ENCODE measurements around the gene MIF4GD. TPM values are rescaled to one million over a fixed set of nuclear protein-coding genes. Genes with fewer than 3 reads are reported as not detected.

The MIF4GD gene
- total and polyA plus RNA-seq, 2 donors: 9.0 to 42.9 TPM

DNA sequence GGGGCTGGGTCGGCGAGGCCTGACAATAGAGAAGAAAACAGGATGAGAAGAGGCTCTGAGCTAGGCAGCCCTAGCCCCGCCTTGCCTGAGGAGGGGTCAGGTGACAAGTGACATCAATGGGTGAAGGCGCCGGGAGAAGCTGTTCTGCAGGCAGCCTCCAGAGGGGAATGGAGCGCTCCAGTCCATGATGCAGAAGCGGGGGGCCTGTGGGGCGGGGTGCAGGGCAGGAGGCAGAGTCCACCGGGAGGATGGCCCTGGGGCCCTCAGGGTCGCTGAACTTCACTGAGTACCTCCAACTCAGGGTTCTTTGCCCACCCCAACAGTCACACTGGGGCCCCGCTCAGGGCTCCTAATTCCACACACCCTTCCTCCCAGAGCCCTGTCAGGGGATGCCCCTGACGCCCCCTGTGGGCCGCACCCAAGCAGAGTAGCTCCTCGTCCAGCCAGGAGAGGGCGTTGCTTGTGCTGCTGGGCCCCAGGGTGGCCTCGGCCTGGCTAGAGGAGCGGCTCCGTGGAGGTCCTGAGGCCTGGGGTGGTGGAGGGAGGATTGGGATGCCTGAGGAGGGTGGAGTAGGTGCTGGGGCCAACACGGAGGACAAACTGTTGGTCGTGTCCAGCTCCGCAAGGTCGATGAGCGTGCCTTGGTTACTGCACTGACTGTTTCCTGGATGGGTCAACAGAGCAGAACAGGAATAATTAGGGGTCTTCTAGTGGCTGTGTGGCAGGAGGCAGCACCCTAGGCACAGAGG lies 30.5 kb downstream of the MIF4GD start:
- Histone ChIP-seq H3K4me1 (ENCODE audit: insufficient read depth) (no peaks in the 10 kb centered on the region), H3K36me3 (ENCODE audit: insufficient read depth) (peaks cover 8% of the 10 kb centered on the region), H3K4me3 (ENCODE audit: low read depth, low read length) (no peak overlapping the region), H3K27ac (ENCODE audit: low read depth) (no peak overlapping the region)
- no peak for DNase-seq (ENCODE audit: extremely low spot score)
- 59% methylated on average over 23 of the region's 23 CpGs for WGBS

DNA sequence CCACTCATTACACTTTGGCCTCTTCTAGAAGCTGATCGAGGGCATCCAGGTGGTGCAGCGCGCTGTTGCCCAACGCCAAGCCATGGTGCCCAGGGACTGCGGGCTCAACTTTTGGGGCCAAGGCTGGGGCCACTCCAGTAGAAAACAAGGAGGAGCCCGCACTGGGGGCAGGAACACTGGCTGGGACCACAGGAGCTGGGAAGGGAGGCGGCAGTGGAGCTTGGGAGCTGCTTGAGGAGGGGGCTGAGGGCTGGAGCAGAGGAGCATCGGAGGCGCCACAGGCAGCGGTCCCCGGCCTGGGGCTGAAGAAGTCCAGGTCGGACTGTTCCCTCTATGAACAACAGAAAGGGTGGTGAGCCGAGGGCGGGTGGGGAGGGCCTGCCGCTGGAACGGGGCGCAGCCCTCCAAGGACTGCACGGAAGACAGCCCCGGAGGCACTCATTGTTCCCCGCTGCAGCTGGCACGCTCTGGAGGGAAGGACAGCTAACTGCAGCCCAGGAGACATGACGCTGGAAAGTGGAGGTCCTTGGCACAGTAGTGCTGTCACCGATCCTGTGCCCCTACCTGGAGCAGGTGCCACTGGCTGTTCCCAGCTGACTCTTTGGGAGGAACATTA lies 31.1 kb downstream of the MIF4GD start:
- Histone ChIP-seq H3K36me3 (ENCODE audit: insufficient read depth) (peaks cover 4% of the 10 kb centered on the region), H3K27ac (ENCODE audit: low read depth) (no peak overlapping the region), H3K4me3 (ENCODE audit: low read depth, low read length) (no peak overlapping the region), H3K4me1 (ENCODE audit: insufficient read depth) (no peaks in the 10 kb centered on the region)
- no peak for DNase-seq (ENCODE audit: extremely low spot score)
- WGBS: 87% methylated on average over 23 of the region's 23 CpGs

DNA sequence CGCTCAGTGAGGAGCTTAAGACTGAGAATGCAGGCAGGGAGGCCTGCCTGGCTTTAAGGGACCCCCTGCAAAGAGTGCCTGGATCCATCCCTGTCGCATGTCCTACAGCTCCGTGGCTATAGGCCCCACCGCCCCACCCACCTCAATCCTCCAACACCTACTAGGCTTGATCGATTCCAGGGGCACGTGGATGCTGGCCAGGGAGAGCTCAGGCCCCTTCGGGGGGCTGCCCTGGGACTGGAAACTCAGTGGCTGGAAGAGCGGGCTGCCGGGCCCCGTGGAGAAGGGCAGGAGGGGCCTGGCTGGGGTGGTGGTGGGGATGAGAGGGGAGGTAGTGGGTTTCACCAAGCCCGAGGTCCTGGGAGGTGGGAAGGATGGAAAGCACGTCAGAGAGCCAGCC lies 31.8 kb downstream of the MIF4GD start:
- H3K27ac ChIP-seq (ENCODE audit: low read depth): no peak overlapping the region

DNA sequence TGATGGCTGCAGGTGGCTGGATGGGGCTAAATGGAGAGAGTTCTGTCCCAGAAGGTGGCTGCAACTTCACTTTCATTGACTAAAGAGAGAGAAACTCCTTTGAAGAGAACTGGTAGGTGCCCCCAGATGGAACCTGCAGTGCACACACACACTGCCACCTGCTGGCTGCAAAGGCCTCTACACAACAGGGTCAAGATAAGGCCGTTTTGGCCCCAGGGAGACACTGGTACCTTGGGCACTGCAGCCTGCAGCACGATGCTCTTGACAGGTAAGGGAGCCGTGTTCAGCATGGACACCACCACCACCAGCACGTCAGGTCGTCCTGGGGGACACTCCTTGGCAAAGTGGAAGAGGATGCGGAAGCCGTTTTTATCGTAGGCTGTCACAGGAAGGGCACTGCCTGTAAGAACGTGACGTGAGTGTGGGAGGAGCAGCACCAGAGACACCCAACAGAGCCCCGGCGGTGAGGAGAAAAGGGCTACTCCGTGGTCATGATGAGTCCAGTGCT lies 32.3 kb downstream of the MIF4GD start:
- no peak for DNase-seq (ENCODE audit: extremely low spot score)
- H3K4me3 ChIP-seq (ENCODE audit: low read depth, low read length): no peak overlapping the region
- WGBS: 54% methylated on average over 13 of the region's 13 CpGs
- no peaks in the 10 kb centered on the region for H3K4me1 ChIP-seq (ENCODE audit: insufficient read depth)
- no peak overlapping the region for H3K27ac ChIP-seq (ENCODE audit: low read depth)
- H3K36me3 ChIP-seq (ENCODE audit: insufficient read depth): peaks cover 5% of the 10 kb centered on the region

More for the DNA sequence above, 31.8 kb downstream of the MIF4GD start:
- Histone ChIP-seq H3K4me1 (ENCODE audit: insufficient read depth) (no peaks in the 10 kb centered on the region), H3K4me3 (ENCODE audit: low read depth, low read length) (no peak overlapping the region), H3K36me3 (ENCODE audit: insufficient read depth) (peaks cover 5% of the 10 kb centered on the region)
- WGBS: 80% methylated on average over 12 of the region's 12 CpGs
- no peak for DNase-seq (ENCODE audit: extremely low spot score)

DNA sequence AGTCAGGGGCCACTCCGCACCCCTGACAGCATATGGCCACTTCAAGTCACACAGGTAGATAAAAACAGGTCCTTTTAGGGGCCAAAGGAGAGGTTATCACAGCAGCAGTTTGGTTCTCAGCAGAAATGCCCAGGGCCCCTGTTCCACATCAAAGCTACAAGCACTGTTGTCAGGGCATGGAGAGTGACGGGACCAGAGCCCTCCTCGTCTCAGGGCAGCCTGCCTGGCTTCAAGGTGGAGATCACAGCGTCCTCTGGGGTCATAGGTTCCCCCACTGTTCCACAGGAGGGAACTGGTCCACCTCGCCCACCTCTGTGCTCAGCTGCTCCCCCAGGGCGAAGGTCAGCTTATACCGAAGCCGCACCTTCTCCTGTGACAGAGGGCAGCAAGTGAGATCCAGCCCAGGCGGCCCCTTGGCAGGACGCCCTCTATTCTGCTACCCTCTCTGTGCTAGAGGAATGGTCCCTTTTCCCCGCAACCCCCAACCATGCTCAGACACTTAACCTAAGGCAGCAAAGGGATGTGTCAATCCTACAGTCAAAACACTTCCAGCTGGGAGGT lies 32.9 kb downstream of the MIF4GD start:
- Histone ChIP-seq H3K36me3 (ENCODE audit: insufficient read depth) (peaks cover 5% of the 10 kb centered on the region), H3K4me3 (ENCODE audit: low read depth, low read length) (no peak overlapping the region), H3K4me1 (ENCODE audit: insufficient read depth) (no peaks in the 10 kb centered on the region), H3K27ac (ENCODE audit: low read depth) (no peak overlapping the region)
- 79% methylated on average over 11 of the region's 11 CpGs for WGBS
- DNase-seq (ENCODE audit: extremely low spot score): no peak

DNA sequence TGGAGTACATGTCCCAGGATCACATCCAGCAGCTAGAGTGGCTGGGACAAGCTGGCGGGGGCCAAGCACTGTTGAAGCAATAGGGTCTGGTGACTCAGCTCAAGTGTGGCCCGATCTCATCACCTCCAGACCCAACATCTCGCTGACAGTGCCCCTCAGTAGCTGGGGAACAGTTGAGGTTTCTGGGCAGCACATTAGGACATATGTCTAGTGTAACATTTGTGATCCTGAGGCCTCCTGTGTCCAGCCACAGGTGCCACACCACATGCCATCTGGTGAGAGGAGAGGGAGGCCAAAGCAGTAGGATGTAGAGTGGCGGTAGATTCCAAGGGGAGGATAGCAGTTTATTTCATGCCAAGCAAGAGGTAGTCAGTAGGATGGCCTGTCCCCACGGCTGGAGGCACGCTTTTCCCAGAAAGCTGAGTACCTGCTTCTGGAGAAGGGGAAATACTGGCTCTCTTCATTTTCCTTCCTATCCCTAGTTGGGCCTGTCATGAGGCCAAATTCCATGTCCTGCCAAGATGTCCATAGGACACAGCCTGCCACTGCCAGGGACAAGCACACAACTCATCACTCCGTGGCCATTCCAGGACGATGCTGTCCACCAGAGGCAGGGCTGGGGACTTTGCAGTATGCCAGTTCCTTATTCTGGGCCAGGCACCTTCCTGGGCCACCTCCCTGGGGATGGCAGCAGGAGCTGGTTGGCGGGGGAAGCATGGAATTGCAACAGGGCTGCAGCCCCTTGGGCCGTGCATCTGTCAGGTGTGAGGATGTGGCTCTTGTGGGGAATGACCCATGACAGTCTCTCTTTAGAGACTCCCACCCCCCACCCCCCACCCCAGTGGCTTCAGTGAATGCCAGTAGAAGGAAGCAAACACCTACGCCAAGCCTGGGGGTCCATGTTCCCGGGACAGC lies 33.7 kb downstream of the MIF4GD start:
- Histone ChIP-seq H3K36me3 (ENCODE audit: insufficient read depth) (peaks cover 6% of the 10 kb centered on the region), H3K4me1 (ENCODE audit: insufficient read depth) (no peaks in the 10 kb centered on the region), H3K27ac (ENCODE audit: low read depth) (no peak overlapping the region), H3K4me3 (ENCODE audit: low read depth, low read length) (no peak overlapping the region)
- DNase-seq (ENCODE audit: extremely low spot score): no peak
- WGBS: 80% methylated on average over 12 of the region's 12 CpGs

DNA sequence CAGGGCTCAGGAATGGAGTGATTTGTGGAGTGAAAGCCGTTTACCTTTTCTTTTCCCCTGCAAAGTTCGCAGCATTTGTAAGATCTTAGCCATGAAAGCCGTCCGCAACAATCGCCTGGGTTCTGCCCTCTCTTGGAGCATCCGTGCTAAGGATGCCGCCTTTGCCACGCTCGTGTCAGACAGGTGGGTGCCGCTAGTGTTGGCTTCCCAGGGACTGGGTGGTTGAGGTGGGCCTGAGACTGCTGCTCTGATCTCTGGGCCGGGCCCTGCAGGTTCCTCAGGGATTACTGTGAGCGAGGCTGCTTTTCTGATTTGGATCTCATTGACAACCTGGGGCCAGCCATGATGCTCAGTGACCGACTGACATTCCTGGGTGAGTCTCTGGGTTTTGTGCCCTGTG lies 38.2 kb downstream of the MIF4GD start:
- WGBS: 95% methylated on average over 13 of the region's 13 CpGs
- Histone ChIP-seq H3K27ac (ENCODE audit: low read depth) (no peak overlapping the region), H3K4me3 (ENCODE audit: low read depth, low read length) (no peak overlapping the region), H3K36me3 (ENCODE audit: insufficient read depth) (peaks cover 4% of the 10 kb centered on the region), H3K4me1 (ENCODE audit: insufficient read depth) (no peaks in the 10 kb centered on the region)
- no peak for DNase-seq (ENCODE audit: extremely low spot score)

DNA sequence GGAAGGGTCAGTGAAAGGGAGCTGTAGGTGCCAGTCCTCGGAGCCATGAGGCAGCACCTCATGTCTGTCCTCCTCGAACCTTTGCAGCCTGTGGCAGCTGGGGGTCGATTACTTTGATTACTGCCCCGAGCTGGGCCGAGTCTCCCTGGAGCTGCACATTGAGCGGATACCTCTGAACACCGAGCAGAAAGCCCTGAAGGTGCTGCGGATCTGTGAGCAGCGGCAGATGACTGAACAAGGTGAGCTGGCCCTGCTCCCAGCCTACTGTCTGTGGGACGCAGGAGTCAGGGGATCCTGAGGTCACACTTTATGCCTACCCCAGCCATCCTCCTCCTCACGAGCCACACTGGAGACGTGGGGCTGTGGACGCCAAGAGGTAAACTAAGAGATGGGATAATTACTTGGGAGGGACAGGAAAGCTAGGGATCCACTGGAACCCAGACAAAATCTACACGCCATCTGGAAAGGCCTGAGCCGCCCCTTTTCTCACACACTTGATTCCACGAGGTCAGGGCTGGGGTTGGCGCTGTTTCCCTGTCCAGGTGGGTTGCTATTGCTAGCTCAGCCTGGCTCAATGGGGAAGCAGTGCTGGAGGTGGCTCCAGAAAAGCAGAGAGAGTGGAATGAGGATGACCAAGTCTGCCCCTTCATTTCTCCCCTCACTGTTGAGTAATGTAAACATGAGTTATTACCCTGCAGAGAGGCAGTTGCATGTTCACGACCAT lies 39.1 kb downstream of the MIF4GD start:
- no peaks in the 10 kb centered on the region for H3K4me1 ChIP-seq (ENCODE audit: insufficient read depth)
- H3K27ac ChIP-seq (ENCODE audit: low read depth): no peak overlapping the region
- DNase-seq (ENCODE audit: extremely low spot score): no peak
- H3K4me3 ChIP-seq (ENCODE audit: low read depth, low read length): no peak overlapping the region
- H3K36me3 ChIP-seq (ENCODE audit: insufficient read depth): peaks cover 4% of the 10 kb centered on the region
- WGBS: 91% methylated on average over 18 of the region's 18 CpGs

DNA sequence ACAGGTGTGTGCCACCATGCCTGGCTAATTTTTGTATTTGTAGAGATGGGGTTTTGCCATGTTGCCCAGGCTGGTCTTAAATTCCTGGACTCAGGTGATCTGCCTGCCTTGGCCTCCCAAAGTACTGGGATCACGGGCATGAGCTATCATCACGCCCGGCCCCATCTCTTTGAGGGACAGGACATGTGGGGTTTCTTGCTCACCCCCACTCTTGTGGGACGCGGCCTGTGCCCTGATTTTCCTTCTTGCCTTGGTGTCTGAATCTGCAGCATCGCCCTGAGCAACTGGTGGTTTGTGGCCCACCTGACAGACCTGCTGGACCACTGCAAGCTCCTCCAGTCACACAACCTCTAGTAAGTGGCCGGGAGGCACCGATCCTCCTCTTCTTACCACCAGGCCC lies 40.0 kb downstream of the MIF4GD start:
- whole genome bisulfite sequencing: 95% methylated on average over 8 of the region's 8 CpGs
- no peak overlapping the region for H3K27ac ChIP-seq (ENCODE audit: low read depth)
- H3K4me3 ChIP-seq (ENCODE audit: low read depth, low read length): no peak overlapping the region
- no peaks in the 10 kb centered on the region for H3K4me1 ChIP-seq (ENCODE audit: insufficient read depth)
- peaks cover 4% of the 10 kb centered on the region for H3K36me3 ChIP-seq (ENCODE audit: insufficient read depth)
- DNase-seq (ENCODE audit: extremely low spot score): no peak

DNA sequence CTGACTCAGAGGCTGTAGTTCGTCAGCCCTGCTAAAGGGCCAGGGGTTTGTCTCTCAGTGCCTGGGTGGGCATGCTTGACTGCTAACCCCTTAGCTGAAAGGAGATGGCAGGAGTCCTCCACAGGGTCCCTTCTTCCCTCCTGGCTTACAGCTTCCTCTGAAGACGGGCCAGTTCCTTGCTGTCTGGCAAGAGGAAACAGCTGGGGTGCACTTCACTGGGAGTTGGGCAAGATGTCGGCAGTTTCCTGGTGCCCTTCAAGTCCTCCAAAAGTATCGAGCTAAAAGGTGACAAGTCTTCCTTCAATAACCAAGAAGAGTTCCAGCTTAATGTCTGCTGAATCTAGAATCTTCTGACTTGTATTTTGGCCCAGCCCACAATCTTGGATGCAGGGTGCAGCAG lies 42.2 kb downstream of the MIF4GD start:
- peaks cover 10% of the 10 kb centered on the region for H3K36me3 ChIP-seq (ENCODE audit: insufficient read depth)
- no peak for DNase-seq (ENCODE audit: extremely low spot score)
- H3K27ac ChIP-seq (ENCODE audit: low read depth): no peak overlapping the region
- WGBS: 80% methylated on average over 4 of the region's 4 CpGs
- H3K4me3 ChIP-seq (ENCODE audit: low read depth, low read length): no peak overlapping the region
- H3K4me1 ChIP-seq (ENCODE audit: insufficient read depth): no peaks in the 10 kb centered on the region

DNA sequence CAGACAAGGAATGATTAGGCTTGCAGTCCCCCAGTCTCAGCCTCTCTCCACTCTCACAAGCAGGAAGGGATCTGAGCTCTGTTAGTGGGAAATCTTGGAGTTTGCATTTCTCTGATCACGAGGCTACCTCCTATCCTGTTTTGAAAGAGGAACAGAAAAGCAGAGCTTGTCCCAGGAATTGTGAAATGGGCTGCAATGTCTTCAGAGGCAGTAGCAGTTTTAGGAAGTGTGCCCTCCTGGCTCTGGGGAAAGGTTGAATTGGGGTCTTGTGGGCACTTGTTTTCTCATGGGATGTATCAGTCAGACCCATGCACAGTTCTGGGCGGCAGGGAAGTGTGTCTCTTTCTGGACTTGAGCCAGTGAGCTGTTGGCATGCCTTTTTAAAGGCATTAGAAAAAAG lies 42.7 kb downstream of the MIF4GD start:
- H3K4me1 ChIP-seq (ENCODE audit: insufficient read depth): no peaks in the 10 kb centered on the region
- H3K36me3 ChIP-seq (ENCODE audit: insufficient read depth): peaks cover 10% of the 10 kb centered on the region
- 53% methylated on average over 2 of the region's 2 CpGs for WGBS
- no peak for DNase-seq (ENCODE audit: extremely low spot score)
- no peak overlapping the region for H3K4me3 ChIP-seq (ENCODE audit: low read depth, low read length)
- no peak overlapping the region for H3K27ac ChIP-seq (ENCODE audit: low read depth)

DNA sequence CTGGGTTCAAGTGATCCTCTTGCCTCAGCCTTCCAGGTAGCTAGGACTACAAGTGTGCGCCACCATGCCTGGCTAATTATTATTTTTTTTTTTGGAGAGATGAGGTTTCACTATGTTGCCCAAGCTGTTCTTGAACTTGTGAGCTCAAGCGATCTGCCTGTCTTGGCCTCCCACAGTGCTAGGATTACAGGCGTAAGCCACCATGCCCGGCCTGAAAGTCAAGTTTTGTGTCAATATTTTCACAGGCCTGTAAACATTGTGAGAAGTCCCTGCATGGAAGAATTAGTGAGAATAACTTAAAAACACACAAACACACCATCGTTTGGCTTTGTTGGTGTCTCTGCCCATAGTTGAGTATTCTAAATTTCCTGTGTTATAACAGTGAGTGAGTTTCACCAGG lies 43.3 kb downstream of the MIF4GD start:
- no peak overlapping the region for H3K27ac ChIP-seq (ENCODE audit: low read depth)
- H3K4me1 ChIP-seq (ENCODE audit: insufficient read depth): no peaks in the 10 kb centered on the region
- WGBS: 87% methylated on average over 5 of the region's 5 CpGs
- no peak for DNase-seq (ENCODE audit: extremely low spot score)
- H3K4me3 ChIP-seq (ENCODE audit: low read depth, low read length): no peak overlapping the region
- H3K36me3 ChIP-seq (ENCODE audit: insufficient read depth): peaks cover 9% of the 10 kb centered on the region

DNA sequence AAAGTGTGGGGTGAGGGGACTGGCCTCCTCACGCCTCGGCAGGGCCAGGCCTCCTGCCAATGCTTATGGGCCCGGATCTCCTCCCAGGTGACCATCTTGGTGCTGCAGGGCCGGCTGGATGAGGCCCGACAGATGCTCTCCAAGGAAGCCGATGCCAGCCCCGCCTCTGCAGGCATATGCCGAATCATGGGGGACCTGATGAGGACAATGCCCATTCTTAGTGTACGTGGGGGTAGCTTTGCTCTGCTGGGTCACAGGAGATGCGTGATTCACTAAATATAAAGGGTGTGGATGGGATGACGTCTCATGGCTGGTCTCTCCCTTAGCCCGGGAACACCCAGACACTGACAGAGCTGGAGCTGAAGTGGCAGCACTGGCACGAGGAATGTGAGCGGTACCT lies 46.0 kb downstream of the MIF4GD start:
- WGBS: 79% methylated on average over 14 of the region's 14 CpGs
- H3K36me3 ChIP-seq (ENCODE audit: insufficient read depth): peaks cover 9% of the 10 kb centered on the region
- no peak overlapping the region for H3K4me3 ChIP-seq (ENCODE audit: low read depth, low read length)
- H3K4me1 ChIP-seq (ENCODE audit: insufficient read depth): no peaks in the 10 kb centered on the region
- H3K27ac ChIP-seq (ENCODE audit: low read depth): no peak overlapping the region
- no peak for DNase-seq (ENCODE audit: extremely low spot score)
